IPS DF 4.7 (cell line): ENCODE data around the gene RGS2.

Source experiments
- DNase-seq: peaks from one replicate; pipeline ENCODE4 v3.0.0-alpha.2; 2013; ENCODE audit warnings: low spot score; ENCODE audit errors: extremely low read depth

RGS2 gene

GRCh38 chr1:192830595-192831246, 21.9 kb downstream of the RGS2 start:
- no peak for DNase-seq

- DNase-seq, result no peak
Measured at GRCh38 chr1:192831706-192832355, 23.0 kb downstream of the RGS2 start.

DNA sequence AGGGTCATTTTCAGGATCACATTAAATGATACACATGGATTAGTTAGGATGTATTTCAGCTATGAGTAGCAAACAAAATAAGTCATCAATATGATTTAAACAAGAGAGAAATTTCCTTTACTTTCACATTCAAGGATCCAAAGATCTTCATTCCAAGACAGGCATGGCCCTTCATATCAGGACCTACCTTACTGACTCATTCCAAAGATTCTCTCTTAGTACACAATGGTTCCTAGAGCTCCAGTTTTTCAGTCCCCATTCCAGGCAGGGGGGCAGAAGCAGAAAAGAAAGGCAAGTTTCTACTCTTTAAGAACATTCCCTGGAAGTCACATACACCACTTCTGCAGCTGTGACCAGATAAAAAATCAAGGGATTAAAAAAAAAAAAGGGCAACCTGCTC, 23.7 kb downstream of the RGS2 start:
- DNase-seq, result no peak

GRCh38 chr1:192835116-192835515, 26.3 kb downstream of the RGS2 start:
- no peak for DNase-seq

DNA sequence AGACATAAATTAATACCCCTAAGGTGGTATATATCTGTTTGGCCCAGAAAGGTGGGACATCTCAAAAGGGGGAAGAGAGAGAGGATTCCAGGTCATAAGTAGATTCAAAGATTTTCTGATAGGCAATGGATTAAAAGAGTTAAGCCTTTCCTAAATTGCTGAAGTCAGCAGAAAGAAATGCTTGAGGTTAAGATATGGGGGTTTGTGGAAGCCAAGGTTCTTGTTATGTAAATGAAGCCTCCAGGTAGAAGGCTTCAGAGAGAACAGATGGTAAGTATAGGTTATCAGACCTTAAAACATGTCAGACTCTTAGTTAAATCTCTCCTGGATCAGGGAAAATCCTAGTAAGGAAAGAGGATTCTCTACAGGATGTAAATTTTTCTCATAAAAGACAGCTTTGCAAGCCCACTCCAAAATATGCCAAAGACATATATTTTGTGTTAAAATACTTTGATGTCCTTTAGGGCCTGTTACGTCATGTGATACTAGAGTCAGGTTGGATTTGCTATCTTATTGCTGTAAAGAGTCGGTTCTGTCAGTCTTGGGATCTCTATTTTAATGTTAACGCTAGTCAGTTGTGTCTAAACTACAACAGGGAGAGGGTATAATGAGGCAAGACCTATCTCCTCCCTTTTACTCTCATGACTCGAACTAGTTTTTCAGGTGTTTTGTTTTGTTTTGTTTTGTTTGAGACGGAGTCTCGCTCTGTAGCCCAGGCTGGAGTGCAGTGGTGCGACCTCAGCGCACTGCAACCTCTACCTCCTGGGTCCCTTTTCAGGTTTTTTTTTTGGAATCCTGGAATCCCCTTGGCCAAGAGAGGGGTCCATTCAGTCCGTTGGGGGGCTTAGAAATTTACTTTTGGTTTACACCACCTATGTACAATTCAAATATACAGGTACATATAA, 30.6 kb downstream of the RGS2 start:
- no peak for DNase-seq

DNA sequence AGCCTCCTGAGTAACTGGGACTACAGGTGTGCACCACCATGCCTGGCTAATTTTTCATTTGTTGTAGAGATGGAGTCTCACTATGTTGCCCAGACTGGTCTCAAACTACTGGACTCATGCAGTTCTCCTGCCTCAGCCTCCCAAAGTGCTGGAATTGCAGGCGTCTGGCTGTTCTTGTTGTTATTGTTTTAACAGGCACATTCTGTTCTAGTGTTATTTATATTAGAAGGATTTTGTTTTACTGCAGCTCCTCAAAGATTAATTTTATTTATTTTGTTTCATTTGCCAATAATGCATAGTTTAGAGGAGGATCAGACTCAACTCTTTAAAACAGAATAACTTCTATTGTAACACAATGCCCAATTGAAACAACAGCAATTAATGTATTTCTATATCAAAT, 35.5 kb downstream of the RGS2 start:
- DNase-seq, result no peak

GRCh38 chr1:192846950-192847349, 38.1 kb downstream of the RGS2 start:
- no peak for DNase-seq

- no peak for DNase-seq
Measured at GRCh38 chr1:192849011-192849410, 40.2 kb downstream of the RGS2 start.

DNA sequence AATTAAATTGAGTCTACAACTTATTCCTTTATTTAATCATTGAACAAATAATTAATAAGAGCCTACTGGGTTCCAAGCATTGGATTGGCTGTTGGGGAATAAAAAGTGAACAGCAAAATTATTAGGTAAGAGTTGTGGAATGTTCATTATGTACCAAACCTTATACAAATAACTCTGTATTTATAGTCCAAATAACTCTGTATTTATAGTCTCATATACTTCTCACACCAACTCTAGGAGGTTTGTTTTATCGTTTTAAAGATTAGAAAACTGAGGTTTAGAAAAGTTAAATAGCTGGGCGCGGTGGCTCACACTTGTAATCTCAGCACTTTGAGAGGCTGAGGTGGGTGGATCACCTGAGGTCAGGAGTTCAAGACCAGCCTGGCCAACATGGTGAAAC, 40.6 kb downstream of the RGS2 start:
- DNase-seq, result no peak

DNA sequence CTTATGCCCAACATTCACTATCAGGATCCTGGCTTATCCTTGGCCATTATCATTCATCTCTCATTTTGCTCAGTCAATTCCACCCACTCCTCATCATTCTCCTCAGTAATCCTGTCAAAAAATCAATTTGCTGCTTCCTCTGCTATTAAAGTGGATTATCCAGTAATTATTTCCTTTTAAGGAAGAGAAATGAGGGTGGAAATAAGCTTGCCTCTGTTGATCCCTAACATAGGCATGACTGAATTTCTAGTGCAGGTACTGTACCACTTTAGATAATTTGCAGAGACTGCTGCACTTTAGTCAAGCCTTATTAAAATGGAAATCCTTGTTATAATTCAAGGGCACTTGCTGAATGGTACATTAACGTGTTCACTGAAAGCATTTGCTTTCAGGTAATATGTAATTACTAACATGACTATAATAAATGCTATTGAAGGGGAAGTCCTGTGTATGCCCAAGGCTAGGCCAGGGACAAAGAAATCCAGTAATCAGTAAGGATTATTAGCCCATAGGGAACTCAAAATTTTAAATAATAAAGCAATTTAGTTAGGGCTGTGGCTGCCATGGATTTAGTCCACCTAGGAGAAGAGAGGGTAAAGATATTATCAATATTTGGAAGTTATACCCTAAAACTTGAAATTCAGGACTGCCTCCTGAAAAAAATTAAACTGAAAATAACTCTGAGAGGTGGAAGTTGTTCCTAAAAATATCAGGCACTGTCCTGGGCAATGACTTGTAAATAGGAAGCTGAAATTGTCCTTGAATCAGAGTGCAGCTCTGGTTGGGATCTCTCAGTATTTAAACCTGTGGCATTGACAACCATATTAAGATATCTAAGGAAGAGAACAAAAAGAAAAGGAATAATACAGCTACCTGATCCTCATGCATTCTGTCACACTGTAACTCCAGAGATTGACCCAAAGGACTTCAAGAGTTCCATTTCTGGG, 43.4 kb downstream of the RGS2 start:
- DNase-seq, result no peak

DNA sequence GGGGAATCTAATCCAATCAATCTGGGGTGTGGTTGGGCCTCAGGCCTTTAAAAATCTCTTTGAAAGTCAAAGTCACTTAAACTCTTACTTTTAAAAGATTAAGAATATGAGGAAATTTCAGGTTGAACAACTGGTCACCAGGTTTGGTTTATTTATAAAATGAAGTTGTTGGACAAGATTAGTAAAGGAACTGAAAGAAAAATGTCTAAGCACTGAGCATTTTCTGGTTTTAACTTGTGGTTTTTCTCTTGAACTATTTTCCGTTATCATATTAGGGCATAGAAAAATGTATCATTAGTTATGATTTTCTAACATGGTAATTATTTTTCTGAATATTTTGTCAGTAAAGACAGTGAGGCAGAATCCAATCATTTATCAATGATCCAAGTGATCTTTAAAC, 49.6 kb downstream of the RGS2 start:
- no peak for DNase-seq

- DNase-seq, result no peak
Measured at GRCh38 chr1:192859808-192860207, 51.0 kb downstream of the RGS2 start.

- no peak for DNase-seq
Measured at GRCh38 chr1:192860478-192861185, 51.8 kb downstream of the RGS2 start.

- no peak for DNase-seq
Measured at GRCh38 chr1:192861860-192862259, 53.0 kb downstream of the RGS2 start.
